Prostate gland (tissue), 2 donors: ENCODE results near the gene MLX. TPM values are rescaled to one million over a fixed set of nuclear protein-coding genes. Genes with fewer than 3 reads are reported as not detected.

Experiments used
- DNase-seq: peaks from one replicate; pipeline ENCODE4 v3.0.0-alpha.2; 2019; ENCODE audit warnings: low spot score
- H3K27ac ChIP-seq, 2 donors: fragments of 200-600 bp; sonication (generic); 2 replicates each; pipeline ENCODE4 v1.5.1; 2017 to 2019
- H3K27me3 ChIP-seq: fragments of 200-600 bp; sonication (generic); replicated peaks from 2 replicates; pipeline ENCODE4 v1.5.1; 2019; ENCODE audit not compliant: insufficient read depth
- H3K36me3 ChIP-seq, 2 donors: fragments of 200-600 bp; sonication (generic); 1 replicate in 1 of 2; 2 replicates in 1 of 2; pipeline versions ENCODE4 v1.5.1 to v1.8.1; 2017 to 2019
- H3K4me1 ChIP-seq: fragments of 200-600 bp; sonication (generic); replicated peaks from 2 replicates; pipeline ENCODE4 v1.5.1; 2019
- H3K4me3 ChIP-seq, 2 donors: fragments of 200-600 bp; sonication (generic); 2 replicates each; pipeline ENCODE4 v1.5.1; 2017 to 2019
- H3K9me3 ChIP-seq: fragments of 200-600 bp; sonication (generic); 2 replicates; pipeline ENCODE4 v1.5.1; 2017
- CTCF ChIP-seq, 4 experiments: fragments of 200-600 bp in 2 of 4; fragments of 450-650 bp in 2 of 4; sonication (generic) in 2 of 4; IDR thresholded peaks; 1 replicate in 3 of 4; 2 replicates in 1 of 4; pipeline ENCODE4 v1.5.1; 2016 to 2019; ENCODE audit warnings: antibody characterized with exemption in 4 of 4, mild to moderate bottlenecking in 2 of 4, moderate library complexity in 2 of 4
- POLR2A ChIP-seq: fragments of 450-650 bp; IDR thresholded peaks from one replicate; pipeline ENCODE4 v1.6.1; 2016; ENCODE audit warnings: antibody characterized with exemption, mild to moderate bottlenecking
- POLR2AphosphoS5 ChIP-seq: sonication (generic); formaldehyde crosslinking; IDR thresholded peaks from one replicate; pipeline ENCODE4 v1.6.1; 2017; ENCODE audit warnings: antibody characterized with exemption
- WGBS: methylation state at CpG from one replicate; pipeline ENCODE4 v1.1.5; 2018; 5-methylcytosine and 5-hydroxymethylcytosine counted together
- intact Hi-C: fragments of 100-400 bp; cut with DNase I; formaldehyde crosslinking; loops from one replicate; pipeline ENCODE4 v1.14.2; 2022
- total RNA-seq, 2 donors: library from RNA; depleted of rRNA; stranded (reverse); fragments of >200 nt; gene quantifications; one replicate each; pipeline ENCODE4 v1.1.0, GENCODE V29; 2016

MLX gene
- total RNA-seq, 2 donors from 2014 or later: 28.1 to 52.3 TPM

- peaks cover 7% of the 10 kb centered on the region for H3K4me1 ChIP-seq
- no peak overlapping the region for H3K4me3 ChIP-seq
- peaks cover 0 to 8% of the 10 kb centered on the region in 2 donors for H3K36me3 ChIP-seq
- no peak for DNase-seq
- no peaks in the 10 kb centered on the region for H3K9me3 ChIP-seq
- 88% methylated on average over 3 of the region's 3 CpGs for WGBS
- no peak for TF ChIP-seq CTCF (IDR thresholded peaks at IDR 0.05)
- TF ChIP-seq POLR2AphosphoS5: no peak
- TF ChIP-seq POLR2A: no peak
- no peaks in the 10 kb centered on the region for H3K27me3 ChIP-seq
- H3K27ac ChIP-seq: no peak overlapping the region
- intact Hi-C loops: no loop called here
These were observed 7.6 kb downstream of the MLX start for GRCh38 chr17:42574463-42574862.

GRCh38 chr17:42577140-42577531 lies 10.2 kb downstream of the MLX start:
- H3K36me3 ChIP-seq: peaks cover 9 to 15% of the 10 kb centered on the region in 2 donors
- DNase-seq: no peak
- H3K4me3 ChIP-seq: peak overlapping the region; percentile 54 to 58
- TF ChIP-seq POLR2AphosphoS5 (no peak), POLR2A (no peak), CTCF (IDR thresholded peaks at IDR 0.05) (no peak)
- no peaks in the 10 kb centered on the region for H3K9me3 ChIP-seq
- peaks cover 7% of the 10 kb centered on the region for H3K4me1 ChIP-seq
- intact Hi-C loops: no loop called here
- 2% methylated on average over 18 of the region's 18 CpGs for WGBS
- no peaks in the 10 kb centered on the region for H3K27me3 ChIP-seq
- peak overlapping the region; percentile 83 to 86 for H3K27ac ChIP-seq

- Histone ChIP-seq H3K9me3 (no peaks in the 10 kb centered on the region), H3K4me3 (peak within 1 kb of the TSS; percentile 54 to 58), H3K4me1 (peaks cover 7% of the 10 kb centered on the region), H3K27ac (peak within 1 kb of the TSS; percentile 83 to 86), H3K36me3 (peaks cover 14 to 18% of the 10 kb centered on the region in 2 donors), H3K27me3 (no peaks in the 10 kb centered on the region)
- TF ChIP-seq POLR2A (peak; percentile 69), POLR2AphosphoS5 (peak; percentile 99), CTCF (IDR thresholded peaks at IDR 0.05) (peak in 3 of 4 experiments; percentile 33 to 72 (median 60))
- peak; percentile 95 for DNase-seq
- WGBS: under 1% methylated on average over 48 of the region's 52 CpGs
- intact Hi-C loops: loop anchor here (1.0 kb wide), 1 partner anchor 101 kb away; no protein-coding TSS in a partner anchor
These were observed 10.8 kb downstream of the MLX start, which contains the start of gene PSMC3IP for GRCh38 chr17:42577532-42578281. PSMC3IP (minus strand) TSS chr17:42577729; CDS start chr17:42577686, 43 bp downstream.

- peak overlapping the region; percentile 83 to 86 for H3K27ac ChIP-seq
- H3K4me1 ChIP-seq: peaks cover 7% of the 10 kb centered on the region
- WGBS: under 1% methylated on average over 20 of the region's 20 CpGs
- peak overlapping the region; percentile 54 to 58 for H3K4me3 ChIP-seq
- H3K27me3 ChIP-seq: no peaks in the 10 kb centered on the region
- no peaks in the 10 kb centered on the region for H3K9me3 ChIP-seq
- DNase-seq: peak; percentile 69
- TF ChIP-seq POLR2A (no peak), POLR2AphosphoS5 (peak; percentile 46), CTCF (IDR thresholded peaks at IDR 0.05) (peak; percentile 53 to 88 (median 74))
- intact Hi-C loops: loop anchor here (1.0 kb wide), 1 partner anchor 100 kb away; no protein-coding TSS in a partner anchor
- H3K36me3 ChIP-seq: peaks cover 14 to 19% of the 10 kb centered on the region in 2 donors
These were observed 11.5 kb downstream of the MLX start for GRCh38 chr17:42578282-42578869.
